ENCODE data around the gene AFAP1L1. TPM values are rescaled to one million over a fixed set of nuclear protein-coding genes. Genes with fewer than 3 reads are reported as not detected.
A peak's percentile ranks its signal among the peaks of the same experiment; 100 is the strongest.

The AFAP1L1 gene
- total and polyA plus RNA-seq, 2 of the 13 experiments (the other 11 are each of a cell fraction or from before 2014, with no cell fraction given), result 0.38 to 1.0 TPM

DNA sequence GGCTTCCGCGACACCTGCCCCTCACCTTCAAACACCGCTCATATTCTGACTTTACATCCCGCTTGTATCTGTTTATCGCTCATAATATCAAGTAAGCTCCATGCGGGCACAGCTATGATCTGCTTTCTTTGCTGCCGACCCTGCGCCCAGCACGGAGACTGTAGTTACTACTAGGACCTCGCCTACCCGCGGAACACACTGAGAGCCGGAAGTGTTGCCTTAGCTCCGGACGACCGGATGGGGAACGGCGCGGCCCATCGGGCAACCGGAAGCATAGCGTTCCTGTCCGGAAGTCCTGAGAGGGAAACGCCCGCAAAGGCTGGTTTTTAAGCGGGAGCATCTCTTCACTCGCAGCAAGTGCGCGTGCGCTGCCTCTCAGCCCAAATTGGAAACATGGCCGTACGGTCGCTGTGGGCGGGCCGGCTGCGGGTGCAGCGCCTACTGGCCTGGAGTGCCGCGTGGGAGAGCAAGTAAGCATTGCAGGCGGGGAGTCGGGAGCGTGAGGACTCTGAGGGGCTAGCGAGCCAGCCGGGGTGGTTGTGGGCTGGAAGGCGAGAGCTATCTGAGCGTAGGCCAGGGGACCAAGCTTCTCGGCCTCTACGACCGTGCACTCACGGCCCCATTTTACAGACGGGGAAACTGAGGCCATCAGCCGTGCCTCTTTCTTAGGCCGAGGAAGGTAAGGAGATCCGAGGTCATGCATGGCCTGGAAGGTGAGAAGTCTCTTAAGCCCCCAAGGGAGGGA, 73.7 kb downstream of the AFAP1L1 start, which contains the start of gene GRPEL2 (continued):
- TF ChIP-seq, protein P1, sequence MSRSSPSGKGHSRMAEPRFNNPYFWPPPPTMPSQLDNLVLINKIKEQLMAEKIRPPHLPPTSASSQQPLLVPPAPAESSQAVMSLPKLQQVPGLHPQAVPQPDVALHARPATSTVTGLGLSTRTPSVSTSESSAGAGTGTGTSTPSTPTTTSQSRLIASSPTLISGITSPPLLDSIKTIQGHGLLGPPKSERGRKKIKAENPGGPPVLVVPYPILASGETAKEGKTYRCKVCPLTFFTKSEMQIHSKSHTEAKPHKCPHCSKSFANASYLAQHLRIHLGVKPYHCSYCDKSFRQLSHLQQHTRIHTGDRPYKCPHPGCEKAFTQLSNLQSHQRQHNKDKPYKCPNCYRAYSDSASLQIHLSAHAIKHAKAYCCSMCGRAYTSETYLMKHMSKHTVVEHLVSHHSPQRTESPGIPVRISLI (CRISPR knock-in tag; IDR thresholded peaks at IDR 0.05; ENCODE audit: borderline replicate concordance), result no peak; the same call in 1 of the 2 replicates
- TF ChIP-seq, protein P2, sequence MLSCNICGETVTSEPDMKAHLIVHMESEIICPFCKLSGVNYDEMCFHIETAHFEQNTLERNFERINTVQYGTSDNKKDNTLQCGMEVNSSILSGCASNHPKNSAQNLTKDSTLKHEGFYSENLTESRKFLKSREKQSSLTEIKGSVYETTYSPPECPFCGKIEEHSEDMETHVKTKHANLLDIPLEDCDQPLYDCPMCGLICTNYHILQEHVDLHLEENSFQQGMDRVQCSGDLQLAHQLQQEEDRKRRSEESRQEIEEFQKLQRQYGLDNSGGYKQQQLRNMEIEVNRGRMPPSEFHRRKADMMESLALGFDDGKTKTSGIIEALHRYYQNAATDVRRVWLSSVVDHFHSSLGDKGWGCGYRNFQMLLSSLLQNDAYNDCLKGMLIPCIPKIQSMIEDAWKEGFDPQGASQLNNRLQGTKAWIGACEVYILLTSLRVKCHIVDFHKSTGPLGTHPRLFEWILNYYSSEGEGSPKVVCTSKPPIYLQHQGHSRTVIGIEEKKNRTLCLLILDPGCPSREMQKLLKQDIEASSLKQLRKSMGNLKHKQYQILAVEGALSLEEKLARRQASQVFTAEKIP (CRISPR knock-in tag; IDR thresholded peaks at IDR 0.05; ENCODE audit: borderline replicate concordance), result no peak
- TF ChIP-seq ZNF501 (CRISPR knock-in tag; IDR thresholded peaks at IDR 0.05) (peak; percentile 96), AKAP8 (CRISPR knock-in tag; IDR thresholded peaks at IDR 0.05) (no peak; the same call in 1 of the 2 replicates), ESRRA (CRISPR knock-in tag; IDR thresholded peaks at IDR 0.05; ENCODE audit: low read depth) (no peak; the same call in 1 of the 2 replicates), IRF2 (CRISPR knock-in tag; IDR thresholded peaks at IDR 0.05) (peak; percentile 76), MAZ (IDR thresholded peaks at IDR 0.05; ENCODE audit: borderline replicate concordance, low read depth, low read length) (no peak), MAZ (CRISPR knock-in tag; IDR thresholded peaks at IDR 0.05; ENCODE audit: low read depth) (peak; percentile 33; the same call in 1 of the 2 replicates), KLF11 (CRISPR knock-in tag; IDR thresholded peaks at IDR 0.05) (peak; percentile 64; the same call in 1 of the 2 replicates), NR2F6 (IDR thresholded peaks at IDR 0.05) (no peak), NR2F6 (CRISPR knock-in tag; IDR thresholded peaks at IDR 0.05) (peak; percentile 59), ZMAT3 (CRISPR knock-in tag; conservative IDR thresholded peaks at IDR 0.05) (peak; percentile 85), ARNT (IDR thresholded peaks at IDR 0.05) (no peak), ZNF75D (CRISPR knock-in tag; IDR thresholded peaks at IDR 0.05; ENCODE audit: borderline replicate concordance) (no peak), ZNF678 (CRISPR knock-in tag; IDR thresholded peaks at IDR 0.05) (no peak), SYNCRIP (IDR thresholded peaks at IDR 0.05; ENCODE audit: insufficient read depth, low read depth, low read length) (no peak), HDAC1 (CRISPR knock-in tag; IDR thresholded peaks at IDR 0.05) (peak; percentile 86), SP1 (IDR thresholded peaks at IDR 0.05) (no peak), SP1 (CRISPR knock-in tag; IDR thresholded peaks at IDR 0.05) (no peak), ZNF724P (CRISPR knock-in tag; IDR thresholded peaks at IDR 0.05; ENCODE audit: borderline replicate concordance) (peak; percentile 84; the same call in 1 of the 2 replicates), HOXA5 (CRISPR knock-in tag; IDR thresholded peaks at IDR 0.05) (peak; percentile 89)
- TF ChIP-seq, protein P3, sequence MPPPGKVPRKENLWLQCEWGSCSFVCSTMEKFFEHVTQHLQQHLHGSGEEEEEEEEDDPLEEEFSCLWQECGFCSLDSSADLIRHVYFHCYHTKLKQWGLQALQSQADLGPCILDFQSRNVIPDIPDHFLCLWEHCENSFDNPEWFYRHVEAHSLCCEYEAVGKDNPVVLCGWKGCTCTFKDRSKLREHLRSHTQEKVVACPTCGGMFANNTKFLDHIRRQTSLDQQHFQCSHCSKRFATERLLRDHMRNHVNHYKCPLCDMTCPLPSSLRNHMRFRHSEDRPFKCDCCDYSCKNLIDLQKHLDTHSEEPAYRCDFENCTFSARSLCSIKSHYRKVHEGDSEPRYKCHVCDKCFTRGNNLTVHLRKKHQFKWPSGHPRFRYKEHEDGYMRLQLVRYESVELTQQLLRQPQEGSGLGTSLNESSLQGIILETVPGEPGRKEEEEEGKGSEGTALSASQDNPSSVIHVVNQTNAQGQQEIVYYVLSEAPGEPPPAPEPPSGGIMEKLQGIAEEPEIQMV (CRISPR knock-in tag; IDR thresholded peaks at IDR 0.05; ENCODE audit: low read depth), result peak; percentile 81
- TF ChIP-seq, protein P4, sequence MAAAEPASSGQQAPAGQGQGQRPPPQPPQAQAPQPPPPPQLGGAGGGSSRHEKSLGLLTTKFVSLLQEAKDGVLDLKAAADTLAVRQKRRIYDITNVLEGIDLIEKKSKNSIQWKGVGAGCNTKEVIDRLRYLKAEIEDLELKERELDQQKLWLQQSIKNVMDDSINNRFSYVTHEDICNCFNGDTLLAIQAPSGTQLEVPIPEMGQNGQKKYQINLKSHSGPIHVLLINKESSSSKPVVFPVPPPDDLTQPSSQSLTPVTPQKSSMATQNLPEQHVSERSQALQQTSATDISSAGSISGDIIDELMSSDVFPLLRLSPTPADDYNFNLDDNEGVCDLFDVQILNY (CRISPR knock-in tag; conservative IDR thresholded peaks at IDR 0.05), result no peak; the same call in 1 of the 2 replicates
- TF ChIP-seq, protein P5, sequence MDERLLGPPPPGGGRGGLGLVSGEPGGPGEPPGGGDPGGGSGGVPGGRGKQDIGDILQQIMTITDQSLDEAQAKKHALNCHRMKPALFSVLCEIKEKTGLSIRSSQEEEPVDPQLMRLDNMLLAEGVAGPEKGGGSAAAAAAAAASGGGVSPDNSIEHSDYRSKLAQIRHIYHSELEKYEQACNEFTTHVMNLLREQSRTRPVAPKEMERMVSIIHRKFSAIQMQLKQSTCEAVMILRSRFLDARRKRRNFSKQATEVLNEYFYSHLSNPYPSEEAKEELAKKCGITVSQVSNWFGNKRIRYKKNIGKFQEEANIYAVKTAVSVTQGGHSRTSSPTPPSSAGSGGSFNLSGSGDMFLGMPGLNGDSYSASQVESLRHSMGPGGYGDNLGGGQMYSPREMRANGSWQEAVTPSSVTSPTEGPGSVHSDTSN (CRISPR knock-in tag; IDR thresholded peaks at IDR 0.05), result no peak
- TF ChIP-seq, protein P6, sequence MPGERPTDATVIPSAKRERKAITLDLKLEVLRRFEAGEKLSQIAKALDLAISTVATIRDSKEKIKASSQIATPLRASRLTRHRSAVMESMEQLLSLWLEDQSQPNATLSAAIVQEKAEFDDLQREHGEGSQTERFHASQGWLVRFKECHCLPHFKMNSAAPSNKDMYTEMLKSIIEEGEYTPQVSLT (CRISPR knock-in tag; IDR thresholded peaks at IDR 0.05; ENCODE audit: borderline replicate concordance, low read depth), result no peak

All from HepG2 (cell line).